Brain microvascular endothelial cell (primary cell): Measurements from ENCODE around the gene PARVG.

Experiments
- DNase-seq: peaks from one replicate; pipeline ENCODE4 v3.0.0-alpha.2; 2020
- H3K27ac ChIP-seq: fragments of 250-450 bp; sonication (Bioruptor Pico); 2 replicates; pipeline ENCODE4 v1.5.1; 2020; ENCODE audit warnings: mild to moderate bottlenecking, moderate library complexity
- H3K27me3 ChIP-seq: fragments of 250-450 bp; sonication (Bioruptor Pico); replicated peaks from 2 replicates; pipeline ENCODE4 v1.5.1; 2020; ENCODE audit warnings: mild to moderate bottlenecking
- H3K36me3 ChIP-seq: fragments of 250-450 bp; sonication (Bioruptor Pico); replicated peaks from 2 replicates; pipeline ENCODE4 v1.5.1; 2020; ENCODE audit warnings: mild to moderate bottlenecking
- H3K4me3 ChIP-seq: 2 replicates; pipeline ENCODE4 v1.5.1; 2011; ENCODE audit warnings: low read depth, mild to moderate bottlenecking, control low read depth, low read length, moderate library complexity
- CTCF ChIP-seq: IDR thresholded peaks from 2 replicates; pipeline ENCODE4 v1.5.1; 2011; ENCODE audit warnings: low read depth, mild to moderate bottlenecking, moderate library complexity, low read length, control low read depth, inconsistent platforms; ENCODE audit errors: missing control alignments
- in situ Hi-C: cut with HindIII; loops from 2 replicates; pipeline ENCODE4 v1.10.0; 2017; ENCODE audit warnings: low sequenced_read_pairs, low pct_ligation_motif_present

Gene PARVG

GRCh38 chr22:44203203-44203602 lies 22.5 kb downstream of the PARVG start:
- no peak overlapping the region for H3K4me3 ChIP-seq
- no peaks in the 10 kb centered on the region for H3K27me3 ChIP-seq
- no peaks in the 10 kb centered on the region for H3K36me3 ChIP-seq
- TF ChIP-seq CTCF: no peak
- DNase-seq: no peak
- in situ Hi-C loops: no loop called here
- no peak overlapping the region for H3K27ac ChIP-seq

DNA sequence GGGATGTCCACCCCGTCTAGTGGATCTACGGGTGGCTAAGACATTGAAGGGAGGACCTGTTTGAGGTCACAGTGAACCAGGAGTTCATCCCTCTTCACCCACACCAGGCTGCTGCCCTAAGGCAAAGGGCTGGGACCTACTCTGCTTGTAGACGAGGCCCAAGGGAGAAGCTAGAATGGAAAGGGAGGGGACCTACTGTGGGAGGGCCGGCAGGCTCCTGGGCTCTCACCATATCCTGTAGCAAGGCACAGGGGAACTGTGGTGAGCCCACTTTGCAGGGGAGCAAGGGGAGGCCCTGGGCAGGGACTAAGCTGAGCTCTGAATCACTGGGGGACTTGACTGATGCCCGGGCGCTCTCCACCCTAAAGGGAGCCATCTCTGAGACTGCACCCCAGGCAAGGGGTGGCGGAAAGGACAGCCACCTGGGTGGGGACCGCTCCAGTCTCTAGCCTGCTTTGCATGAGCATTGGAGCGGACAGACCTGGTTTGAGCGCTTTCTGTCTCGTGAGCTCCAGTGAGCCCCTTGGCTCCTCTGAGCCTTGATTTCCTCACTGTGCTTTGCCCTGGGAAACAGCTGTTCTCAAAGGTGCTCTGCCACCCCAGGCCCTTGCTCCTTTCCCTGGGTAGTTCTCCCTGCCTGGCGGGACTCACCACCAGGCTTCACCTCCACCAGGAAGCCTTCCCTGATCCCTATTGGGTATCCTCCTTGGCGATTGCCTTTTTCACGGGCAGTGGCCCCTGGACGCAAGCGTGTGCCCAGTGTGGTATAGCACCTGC lies 24.2 kb downstream of the PARVG start:
- H3K27me3 ChIP-seq: no peaks in the 10 kb centered on the region
- no peaks in the 10 kb centered on the region for H3K36me3 ChIP-seq
- TF ChIP-seq CTCF: no peak
- no peak overlapping the region for H3K4me3 ChIP-seq
- no peak for DNase-seq
- in situ Hi-C loops: no loop called here
- no peak overlapping the region for H3K27ac ChIP-seq

DNA sequence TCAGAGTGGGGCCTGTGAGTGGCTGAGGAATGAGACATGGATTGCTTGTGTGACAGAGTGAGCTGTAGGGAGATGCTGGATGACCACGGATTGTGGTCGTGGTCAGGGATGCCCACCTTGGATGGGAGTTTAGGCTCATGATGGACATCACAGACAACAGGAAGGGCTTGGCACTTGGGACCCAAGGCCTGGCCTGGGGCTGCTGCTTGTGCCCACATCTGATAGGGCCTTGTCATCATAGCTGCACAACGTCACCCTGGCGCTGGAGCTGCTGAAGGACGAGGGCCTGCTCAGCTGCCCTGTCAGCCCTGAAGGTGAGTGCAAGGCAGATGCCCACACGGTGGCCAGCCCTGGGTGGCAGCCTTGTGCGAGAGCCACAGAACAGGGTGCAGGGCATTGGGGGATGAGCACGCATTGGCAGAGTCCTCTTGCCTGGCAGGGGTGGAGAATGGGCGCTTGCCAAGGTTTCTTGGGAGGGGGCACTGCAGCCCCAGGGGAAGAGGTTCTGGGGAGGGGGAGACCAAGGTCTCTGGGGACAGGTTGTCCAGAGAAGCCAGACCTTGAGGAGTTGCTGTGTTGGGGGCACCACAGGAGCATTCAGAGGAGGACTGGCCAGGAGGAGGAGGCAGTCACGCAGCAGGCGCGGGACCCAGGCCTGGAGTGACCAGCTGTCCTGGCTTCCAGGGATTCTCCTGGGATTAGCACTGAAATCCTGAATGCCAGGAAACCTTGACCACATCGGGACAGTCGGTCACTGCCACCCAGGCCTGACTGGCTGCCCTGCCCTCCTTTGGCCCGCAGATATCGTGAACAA lies 25.0 kb downstream of the PARVG start:
- Histone ChIP-seq H3K27me3 (no peaks in the 10 kb centered on the region), H3K36me3 (no peaks in the 10 kb centered on the region), H3K27ac (no peak overlapping the region), H3K4me3 (no peak overlapping the region)
- TF ChIP-seq CTCF: no peak
- in situ Hi-C loops: no loop called here
- no peak for DNase-seq

DNA sequence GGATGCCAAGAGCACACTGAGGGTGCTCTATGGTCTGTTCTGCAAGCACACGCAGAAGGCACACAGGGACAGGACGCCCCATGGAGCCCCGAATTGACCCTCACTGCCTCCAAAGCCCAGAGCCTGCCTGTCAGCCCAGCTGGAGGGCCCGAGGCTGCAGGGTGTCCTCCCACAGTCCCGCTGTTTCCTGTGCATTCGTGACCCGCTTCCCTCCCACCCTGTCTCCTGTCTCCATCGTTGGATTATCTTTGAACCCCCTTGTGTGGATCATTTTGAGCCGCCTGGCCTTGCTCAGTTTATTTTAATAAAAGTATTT lies 25.6 kb downstream of the PARVG start:
- TF ChIP-seq CTCF: no peak
- Histone ChIP-seq H3K27me3 (no peaks in the 10 kb centered on the region), H3K4me3 (no peak overlapping the region), H3K36me3 (no peaks in the 10 kb centered on the region), H3K27ac (no peak overlapping the region)
- DNase-seq: no peak
- in situ Hi-C loops: no loop called here

- in situ Hi-C loops: no loop called here
- no peak for DNase-seq
- Histone ChIP-seq H3K4me3 (no peak overlapping the region), H3K36me3 (no peaks in the 10 kb centered on the region), H3K27me3 (no peaks in the 10 kb centered on the region), H3K27ac (no peak overlapping the region)
- TF ChIP-seq CTCF: no peak
These were observed 26.0 kb downstream of the PARVG start for GRCh38 chr22:44206696-44207095.
